ENCODE results near the gene SMURF2. TPM values are rescaled to one million over a fixed set of nuclear protein-coding genes. Genes with fewer than 3 reads are reported as not detected.

The SMURF2 gene
- total RNA-seq, 1 experiment from 2014 or later = 127 TPM

- POLR2A ChIA-PET = no interaction called here
- H3K27ac ChIP-seq (ENCODE audit: low read depth, low read length) = no peak overlapping the region
- peaks cover 99% of the 10 kb centered on the region for H3K79me2 ChIP-seq (ENCODE audit: insufficient read depth, low read length)
- RAD21 ChIA-PET (ENCODE audit: low non-redundant PET in 1 of 2, low total read pairs in 2 of 2, uncharacterized antibody in 2 of 2, unreplicated experiment in 2 of 2) = no interaction called here
- no peaks in the 10 kb centered on the region for H3K9me3 ChIP-seq (ENCODE audit: control insufficient read depth in 1 of 2, insufficient read depth in 1 of 2, low read depth in 1 of 2, low read length in 2 of 2)
- H3K9me2 ChIP-seq (ENCODE audit: insufficient read depth) = no peaks in the 10 kb centered on the region
- no peaks in the 10 kb centered on the region for H3K27me3 ChIP-seq (ENCODE audit: insufficient read depth, low read length)
- no peak overlapping the region for H3K4me2 ChIP-seq (ENCODE audit: low read length)
- CTCF ChIA-PET = no interaction called here
- DNase-seq (ENCODE audit: low read depth, low spot score) (no peak), ATAC-seq (no peak)
- BruUV-seq (replicated peaks) = no TSS peak
- TF ChIP-seq EGR1 (IDR thresholded peaks at IDR 0.05; ENCODE audit: low read depth) = no peak
- H3K36me3 ChIP-seq (ENCODE audit: control insufficient read depth in 1 of 2, insufficient read depth in 2 of 2, low read length in 2 of 2) = 0 out of 4 replicates have a peak, but pooled peaks cover 0 to 2% of the 10 kb centered on the region in 2 experiments
- H2AFZ ChIP-seq (ENCODE audit: low read depth, low read length, poor library complexity, severe bottlenecking) = no peak overlapping the region
- peaks cover 57% of the 10 kb centered on the region for H4K20me1 ChIP-seq (ENCODE audit: insufficient read depth)
- H3K9ac ChIP-seq (ENCODE audit: low read length) = no peak overlapping the region
- intact Hi-C loops (cut with micrococcal nuclease) = no loop called here
- H3K4me1 ChIP-seq (ENCODE audit: control insufficient read depth in 1 of 2, insufficient read depth in 2 of 2, low read length in 2 of 2) = peaks cover 0 to 8% of the 10 kb centered on the region in 2 experiments; a peak in 1 of 4 replicates
- H3K4me3 ChIP-seq (replicated peaks in 1 of 2; ENCODE audit: low read depth in 1 of 2, low read length in 2 of 2) = no peak overlapping the region
Observed at GRCh38 chr17:64615028-64615677, 47.0 kb downstream of the SMURF2 start.

GRCh38 chr17:64614266-64615027, 47.7 kb downstream of the SMURF2 start:
- no peak for DNase-seq (ENCODE audit: low read depth, low spot score)
- RAD21 ChIA-PET (ENCODE audit: low non-redundant PET in 1 of 2, low total read pairs in 2 of 2, uncharacterized antibody in 2 of 2, unreplicated experiment in 2 of 2) = no interaction called here
- no peak overlapping the region for H2AFZ ChIP-seq (ENCODE audit: low read depth, low read length, poor library complexity, severe bottlenecking)
- no peak overlapping the region for H3K4me2 ChIP-seq (ENCODE audit: low read length)
- H3K9me3 ChIP-seq (ENCODE audit: control insufficient read depth in 1 of 2, insufficient read depth in 1 of 2, low read depth in 1 of 2, low read length in 2 of 2) = no peaks in the 10 kb centered on the region
- intact Hi-C loops (cut with micrococcal nuclease) = no loop called here
- H3K4me1 ChIP-seq (ENCODE audit: control insufficient read depth in 1 of 2, insufficient read depth in 2 of 2, low read length in 2 of 2) = peaks cover 0 to 8% of the 10 kb centered on the region in 2 experiments; a peak in 1 of 4 replicates
- BruUV-seq (replicated peaks) = no TSS peak
- peaks cover 96% of the 10 kb centered on the region for H3K79me2 ChIP-seq (ENCODE audit: insufficient read depth, low read length)
- H4K20me1 ChIP-seq (ENCODE audit: insufficient read depth) = peaks cover 54% of the 10 kb centered on the region
- no peak for ATAC-seq
- H3K36me3 ChIP-seq (ENCODE audit: control insufficient read depth in 1 of 2, insufficient read depth in 2 of 2, low read length in 2 of 2) = 0 out of 4 replicates have a peak, but pooled peaks cover 0 to 2% of the 10 kb centered on the region in 2 experiments
- no peaks in the 10 kb centered on the region for H3K27me3 ChIP-seq (ENCODE audit: insufficient read depth, low read length)
- no peak overlapping the region for H3K4me3 ChIP-seq (replicated peaks in 1 of 2; ENCODE audit: low read depth in 1 of 2, low read length in 2 of 2)
- POLR2A ChIA-PET = interaction anchor here (0.7 kb wide), 1 partner anchor 58 kb away, joined by 4 read pairs; no protein-coding TSS in a partner anchor
- CTCF ChIA-PET = no interaction called here
- H3K27ac ChIP-seq (ENCODE audit: low read depth, low read length) = no peak overlapping the region
- no peaks in the 10 kb centered on the region for H3K9me2 ChIP-seq (ENCODE audit: insufficient read depth)
- TF ChIP-seq REST (IDR thresholded peaks at IDR 0.05; ENCODE audit: low read depth) (no peak), SIN3A (IDR thresholded peaks at IDR 0.05; ENCODE audit: low read depth) (no peak), CTCF (IDR thresholded peaks at IDR 0.05 in 2 of 3, conservative IDR thresholded peaks at IDR 0.05 in 1 of 3; ENCODE audit: borderline replicate concordance in 1 of 3, insufficient read depth in 1 of 3, low read depth in 2 of 3, low read length in 2 of 3) (no peak), FOSL1 (IDR thresholded peaks at IDR 0.05; ENCODE audit: low read depth) (no peak), SRF (IDR thresholded peaks at IDR 0.05; ENCODE audit: low read depth) (no peak), TCF7L2 (IDR thresholded peaks at IDR 0.05; ENCODE audit: borderline replicate concordance, extremely low read depth, insufficient read depth, insufficient read length) (no peak), EZH2 (IDR thresholded peaks at IDR 0.05) (no peak), EZH2phosphoT487 (IDR thresholded peaks at IDR 0.05; ENCODE audit: borderline replicate concordance) (no peak), RAD21 (IDR thresholded peaks at IDR 0.05; ENCODE audit: low read depth) (no peak), SP1 (IDR thresholded peaks at IDR 0.05; ENCODE audit: low read depth) (no peak), CBX3 (IDR thresholded peaks at IDR 0.05; ENCODE audit: low read depth) (no peak)
- H3K9ac ChIP-seq (ENCODE audit: low read length) = no peak overlapping the region

All from HCT116 (cell line).